Measurements from ENCODE around the gene DHRS3. TPM values are rescaled to one million over a fixed set of nuclear protein-coding genes. Genes with fewer than 3 reads are reported as not detected.
A peak's percentile ranks its signal among the peaks of the same experiment; 100 is the strongest.
"Not testable (repeated sequence)": the region's sequence is repeated elsewhere in the genome, so short reads cannot be mapped to it uniquely, and the experiment has no call there.

Gene DHRS3
- total and polyA plus RNA-seq, 2 donors (not counting 1 experiment from before 2014, with no cell fraction given), result 0.37 TPM

DNA sequence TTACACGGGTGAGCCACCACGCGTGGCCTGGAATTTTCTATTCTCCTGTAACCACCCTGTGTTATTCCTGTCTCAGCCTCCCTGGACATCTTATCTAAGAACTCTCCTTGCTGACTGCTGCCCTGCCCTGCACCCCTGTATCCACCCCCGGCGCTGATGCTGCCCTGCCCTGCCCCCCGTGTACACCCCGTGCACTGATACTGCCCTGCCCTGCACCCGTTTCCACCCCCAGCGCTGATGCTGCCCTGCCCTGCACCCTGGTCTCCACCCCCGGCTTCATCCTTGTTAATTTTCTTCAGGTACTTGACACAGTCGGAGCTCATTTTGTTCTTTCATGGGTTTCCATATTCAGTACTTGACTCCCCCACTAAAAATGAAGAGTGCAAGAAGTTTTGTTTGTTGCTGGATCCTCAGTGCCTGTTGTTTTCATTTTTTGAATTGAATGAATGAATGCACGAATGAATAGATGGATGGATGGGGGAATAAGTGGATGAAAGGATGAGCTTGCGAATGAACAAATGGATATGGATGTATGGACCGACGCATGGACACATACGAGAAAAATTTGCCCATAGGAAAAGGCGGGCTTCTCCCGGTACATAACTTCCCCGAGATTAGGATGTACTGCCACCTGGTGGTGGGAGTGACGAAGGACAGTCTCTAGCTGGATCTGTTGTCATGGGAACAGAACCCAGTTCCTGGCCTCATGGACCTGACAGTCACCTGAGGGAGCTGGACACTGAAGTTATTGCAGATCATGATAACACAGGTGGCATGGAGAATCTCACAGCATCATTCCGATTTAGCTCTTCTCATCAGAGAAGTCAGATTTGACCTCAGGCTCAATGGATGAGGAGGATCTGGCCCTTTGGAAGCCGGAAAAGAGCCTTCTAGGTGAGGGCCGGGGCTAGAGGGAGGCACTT, 40.8 kb upstream of the DHRS3 start:
- Histone ChIP-seq H3K4me2 (replicated peaks; ENCODE audit: low read depth, low read length, poor library complexity, severe bottlenecking) (no peak overlapping the region), H3K4me3 (ENCODE audit: control extremely low read depth in 1 of 5, extremely low read depth in 1 of 5, insufficient read depth in 1 of 5, low read depth in 2 of 5, low read length in 4 of 5) (no peak overlapping the region), H4K20me1 (ENCODE audit: control insufficient read depth, insufficient read depth, low read length, poor library complexity, severe bottlenecking) (no peaks in the 10 kb centered on the region), H3K4me1 (ENCODE audit: control insufficient read depth in 2 of 2, insufficient read depth in 2 of 2, low read length in 2 of 2) (peaks cover 4 to 5% of the 10 kb centered on the region in 2 donors), H3K9me3 (ENCODE audit: control extremely low read depth in 1 of 3, control insufficient read depth in 2 of 3, insufficient read depth in 1 of 3, low read length in 2 of 3) (peaks cover 0 to 1% (median 0%) of the 10 kb centered on the region in 3 donors), H3K27ac (ENCODE audit: low read length in 2 of 2) (no peak overlapping the region), H3K79me2 (ENCODE audit: control insufficient read depth, insufficient read depth, low read length) (no peaks in the 10 kb centered on the region), H3K9ac (ENCODE audit: low read length) (no peak overlapping the region), H3K36me3 (replicated peaks in 1 of 2; ENCODE audit: control extremely low read depth in 1 of 2, control insufficient read depth in 1 of 2, extremely low read depth in 1 of 2, insufficient read depth in 2 of 2, low read length in 1 of 2) (no peaks in the 10 kb centered on the region), H2AFZ (ENCODE audit: insufficient read depth, low read depth, low read length, poor library complexity, severe bottlenecking) (peak overlapping the region; percentile 27), H3K27me3 (replicated peaks in 1 of 4; ENCODE audit: control extremely low read depth in 1 of 4, control insufficient read depth in 3 of 4, insufficient read depth in 4 of 4, low read length in 3 of 4) (peaks cover 0 to 4% (median 1%) of the 10 kb centered on the region in 4 experiments)
- H3K4me3 Mint-ChIP-seq, result no peak overlapping the region
- DNase-seq (peak; percentile 72), ATAC-seq (ENCODE audit: low read depth) (peak; percentile 65)
- H3K4me1 Mint-ChIP-seq, result peaks cover 3% of the 10 kb centered on the region
- intact Hi-C loops (cut with micrococcal nuclease), result loop anchor here (1.0 kb wide), 1 partner anchor 344 kb away; no protein-coding TSS in a partner anchor
- CTCF ChIA-PET, result interaction anchor here (0.6 to 3.8 kb wide), 17 partner anchors 9 to 1301 kb away, joined by 3 to 26 read pairs (median 4); partner anchors contain the start of gene DHRS3
- TF ChIP-seq, protein P1, sequence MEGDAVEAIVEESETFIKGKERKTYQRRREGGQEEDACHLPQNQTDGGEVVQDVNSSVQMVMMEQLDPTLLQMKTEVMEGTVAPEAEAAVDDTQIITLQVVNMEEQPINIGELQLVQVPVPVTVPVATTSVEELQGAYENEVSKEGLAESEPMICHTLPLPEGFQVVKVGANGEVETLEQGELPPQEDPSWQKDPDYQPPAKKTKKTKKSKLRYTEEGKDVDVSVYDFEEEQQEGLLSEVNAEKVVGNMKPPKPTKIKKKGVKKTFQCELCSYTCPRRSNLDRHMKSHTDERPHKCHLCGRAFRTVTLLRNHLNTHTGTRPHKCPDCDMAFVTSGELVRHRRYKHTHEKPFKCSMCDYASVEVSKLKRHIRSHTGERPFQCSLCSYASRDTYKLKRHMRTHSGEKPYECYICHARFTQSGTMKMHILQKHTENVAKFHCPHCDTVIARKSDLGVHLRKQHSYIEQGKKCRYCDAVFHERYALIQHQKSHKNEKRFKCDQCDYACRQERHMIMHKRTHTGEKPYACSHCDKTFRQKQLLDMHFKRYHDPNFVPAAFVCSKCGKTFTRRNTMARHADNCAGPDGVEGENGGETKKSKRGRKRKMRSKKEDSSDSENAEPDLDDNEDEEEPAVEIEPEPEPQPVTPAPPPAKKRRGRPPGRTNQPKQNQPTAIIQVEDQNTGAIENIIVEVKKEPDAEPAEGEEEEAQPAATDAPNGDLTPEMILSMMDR (IDR thresholded peaks at IDR 0.05), result peak; percentile 87
- no peak for TF ChIP-seq EZH2 (IDR thresholded peaks at IDR 0.05; ENCODE audit: borderline replicate concordance, insufficient read depth, low read depth, low read length, poor library complexity, severe bottlenecking)
- no peak overlapping the region for H3K27ac Mint-ChIP-seq
- 44% methylated on average over 20 of the region's 23 CpGs for WGBS (ENCODE audit: insufficient coverage)
- POLR2A ChIA-PET, result no interaction called here
- H3K9me3 Mint-ChIP-seq (ENCODE audit: insufficient read depth), result peaks cover 3% of the 10 kb centered on the region
- H3K27me3 Mint-ChIP-seq, result peaks cover 12% of the 10 kb centered on the region

DNA sequence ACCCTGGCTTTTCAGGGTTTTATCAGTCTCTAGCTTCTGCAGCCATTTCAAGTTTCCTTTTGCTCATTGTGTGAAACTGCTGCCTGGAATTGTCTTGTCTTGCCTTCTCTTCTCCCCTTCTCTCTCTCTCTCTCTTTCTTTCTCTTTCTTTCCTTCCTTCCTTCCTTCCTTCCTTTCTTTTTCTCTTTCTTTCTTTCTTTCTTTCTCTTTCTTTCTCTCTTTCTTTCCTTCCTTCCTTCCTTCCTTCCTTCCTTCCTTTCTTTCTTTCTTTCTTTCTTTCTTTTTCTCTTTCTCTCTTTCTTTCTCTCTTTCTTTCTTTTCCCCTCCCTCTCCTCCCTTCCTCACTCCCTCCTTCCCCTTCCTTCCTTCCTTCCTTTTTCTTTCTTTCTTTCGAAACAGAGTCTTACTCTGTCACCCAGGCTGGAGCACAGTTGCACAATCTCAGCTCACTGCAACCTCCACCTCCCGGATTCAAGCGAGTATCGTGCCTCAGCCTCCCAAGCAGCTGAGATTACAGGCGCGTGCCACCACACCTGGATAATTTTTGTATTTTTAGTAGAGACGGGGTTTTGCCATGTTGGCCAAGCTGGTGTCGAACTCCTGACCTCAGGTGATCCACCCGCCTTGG, 40.0 kb upstream of the DHRS3 start:
- intact Hi-C loops (cut with micrococcal nuclease); H3K9me3 Mint-ChIP-seq (ENCODE audit: insufficient read depth); POLR2A ChIA-PET; H3K36me3 ChIP-seq (replicated peaks in 1 of 2; ENCODE audit: control extremely low read depth in 1 of 2, control insufficient read depth in 1 of 2, extremely low read depth in 1 of 2, insufficient read depth in 2 of 2, low read length in 1 of 2); H3K9ac ChIP-seq (ENCODE audit: low read length); DNase-seq; H3K4me2 ChIP-seq (replicated peaks; ENCODE audit: low read depth, low read length, poor library complexity, severe bottlenecking); H4K20me1 ChIP-seq (ENCODE audit: control insufficient read depth, insufficient read depth, low read length, poor library complexity, severe bottlenecking); H3K27ac Mint-ChIP-seq; H3K27ac ChIP-seq (ENCODE audit: low read length in 2 of 2); H3K79me2 ChIP-seq (ENCODE audit: control insufficient read depth, insufficient read depth, low read length); ATAC-seq (ENCODE audit: low read depth); H3K4me1 ChIP-seq (ENCODE audit: control insufficient read depth in 2 of 2, insufficient read depth in 2 of 2, low read length in 2 of 2); H3K4me3 ChIP-seq (ENCODE audit: control extremely low read depth in 1 of 5, extremely low read depth in 1 of 5, insufficient read depth in 1 of 5, low read depth in 2 of 5, low read length in 4 of 5); H3K4me3 Mint-ChIP-seq; H2AFZ ChIP-seq (ENCODE audit: insufficient read depth, low read depth, low read length, poor library complexity, severe bottlenecking); H3K9me3 ChIP-seq (ENCODE audit: control extremely low read depth in 1 of 3, control insufficient read depth in 2 of 3, insufficient read depth in 1 of 3, low read length in 2 of 3); H3K4me1 Mint-ChIP-seq; H3K27me3 ChIP-seq (replicated peaks in 1 of 4; ENCODE audit: control extremely low read depth in 1 of 4, control insufficient read depth in 3 of 4, insufficient read depth in 4 of 4, low read length in 3 of 4): not testable (repeated sequence)
- WGBS (ENCODE audit: insufficient coverage), result 92% methylated on average over 6 of the region's 9 CpGs
- CTCF ChIA-PET, result interaction anchor here (1.2 to 3.8 kb wide), 9 partner anchors 8 to 1302 kb away, joined by 3 to 26 read pairs (median 3); no protein-coding TSS in a partner anchor
- H3K27me3 Mint-ChIP-seq, result peaks cover 14% of the 10 kb centered on the region

Data from B cell (primary cell).